ENCODE results near the gene RAB27A. TPM values are rescaled to one million over a fixed set of nuclear protein-coding genes. Genes with fewer than 3 reads are reported as not detected.
A peak's percentile ranks its signal among the peaks of the same experiment; 100 is the strongest.

RAB27A gene
- total and polyA plus RNA-seq, 2 of the 13 experiments (the other 11 are each of a cell fraction or from before 2014, with no cell fraction given) = 3.4 to 8.1 TPM

DNA sequence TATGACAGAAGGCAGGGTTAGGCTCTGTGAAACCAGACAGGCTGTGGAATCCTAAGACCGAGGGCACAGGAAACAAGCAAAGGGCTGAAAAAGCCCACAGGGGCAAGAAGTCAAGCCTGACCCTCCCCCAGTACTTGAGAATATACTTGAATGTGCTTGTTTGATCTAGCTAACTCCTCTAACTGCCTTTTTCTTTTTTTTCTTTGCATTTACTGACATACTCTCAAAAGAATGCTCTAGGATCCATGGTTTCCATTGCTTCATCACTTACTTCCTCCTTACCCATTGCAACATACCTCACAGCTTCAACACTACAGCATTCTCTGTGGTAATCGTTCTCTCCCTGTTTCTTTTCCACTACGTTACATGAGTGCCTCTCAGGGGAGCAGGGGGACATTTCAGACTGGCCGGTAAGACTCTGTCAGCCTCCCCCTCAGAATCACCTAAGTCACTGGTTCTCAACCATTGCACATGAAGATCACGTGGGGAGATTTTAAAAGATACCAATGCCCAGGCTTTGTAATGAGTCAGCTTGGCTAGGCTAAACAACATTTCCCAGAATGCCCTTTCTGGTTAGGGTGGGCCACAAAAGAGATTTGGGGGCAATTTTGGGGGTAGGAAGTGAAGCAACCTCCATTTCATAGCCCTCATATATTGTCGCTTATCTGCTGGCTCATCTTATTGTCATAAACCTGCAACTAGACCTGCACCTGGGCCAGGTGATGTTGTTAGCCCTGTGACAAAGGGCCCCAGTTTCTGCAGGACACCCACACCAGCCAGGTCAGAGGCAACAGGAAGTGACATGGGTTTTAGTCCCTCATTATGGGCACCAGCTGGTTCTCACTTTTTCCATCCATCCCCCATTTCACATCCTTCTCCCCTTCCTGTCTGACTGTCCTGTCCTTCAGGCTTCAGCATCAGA is 68.3 kb downstream of the RAB27A start (continued):
- TF ChIP-seq, protein P1, sequence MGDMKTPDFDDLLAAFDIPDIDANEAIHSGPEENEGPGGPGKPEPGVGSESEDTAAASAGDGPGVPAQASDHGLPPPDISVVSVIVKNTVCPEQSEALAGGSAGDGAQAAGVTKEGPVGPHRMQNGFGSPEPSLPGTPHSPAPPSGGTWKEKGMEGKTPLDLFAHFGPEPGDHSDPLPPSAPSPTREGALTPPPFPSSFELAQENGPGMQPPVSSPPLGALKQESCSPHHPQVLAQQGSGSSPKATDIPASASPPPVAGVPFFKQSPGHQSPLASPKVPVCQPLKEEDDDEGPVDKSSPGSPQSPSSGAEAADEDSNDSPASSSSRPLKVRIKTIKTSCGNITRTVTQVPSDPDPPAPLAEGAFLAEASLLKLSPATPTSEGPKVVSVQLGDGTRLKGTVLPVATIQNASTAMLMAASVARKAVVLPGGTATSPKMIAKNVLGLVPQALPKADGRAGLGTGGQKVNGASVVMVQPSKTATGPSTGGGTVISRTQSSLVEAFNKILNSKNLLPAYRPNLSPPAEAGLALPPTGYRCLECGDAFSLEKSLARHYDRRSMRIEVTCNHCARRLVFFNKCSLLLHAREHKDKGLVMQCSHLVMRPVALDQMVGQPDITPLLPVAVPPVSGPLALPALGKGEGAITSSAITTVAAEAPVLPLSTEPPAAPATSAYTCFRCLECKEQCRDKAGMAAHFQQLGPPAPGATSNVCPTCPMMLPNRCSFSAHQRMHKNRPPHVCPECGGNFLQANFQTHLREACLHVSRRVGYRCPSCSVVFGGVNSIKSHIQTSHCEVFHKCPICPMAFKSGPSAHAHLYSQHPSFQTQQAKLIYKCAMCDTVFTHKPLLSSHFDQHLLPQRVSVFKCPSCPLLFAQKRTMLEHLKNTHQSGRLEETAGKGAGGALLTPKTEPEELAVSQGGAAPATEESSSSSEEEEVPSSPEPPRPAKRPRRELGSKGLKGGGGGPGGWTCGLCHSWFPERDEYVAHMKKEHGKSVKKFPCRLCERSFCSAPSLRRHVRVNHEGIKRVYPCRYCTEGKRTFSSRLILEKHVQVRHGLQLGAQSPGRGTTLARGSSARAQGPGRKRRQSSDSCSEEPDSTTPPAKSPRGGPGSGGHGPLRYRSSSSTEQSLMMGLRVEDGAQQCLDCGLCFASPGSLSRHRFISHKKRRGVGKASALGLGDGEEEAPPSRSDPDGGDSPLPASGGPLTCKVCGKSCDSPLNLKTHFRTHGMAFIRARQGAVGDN (CRISPR knock-in tag; IDR thresholded peaks at IDR 0.05) = no peak
- TF ChIP-seq, protein P2, sequence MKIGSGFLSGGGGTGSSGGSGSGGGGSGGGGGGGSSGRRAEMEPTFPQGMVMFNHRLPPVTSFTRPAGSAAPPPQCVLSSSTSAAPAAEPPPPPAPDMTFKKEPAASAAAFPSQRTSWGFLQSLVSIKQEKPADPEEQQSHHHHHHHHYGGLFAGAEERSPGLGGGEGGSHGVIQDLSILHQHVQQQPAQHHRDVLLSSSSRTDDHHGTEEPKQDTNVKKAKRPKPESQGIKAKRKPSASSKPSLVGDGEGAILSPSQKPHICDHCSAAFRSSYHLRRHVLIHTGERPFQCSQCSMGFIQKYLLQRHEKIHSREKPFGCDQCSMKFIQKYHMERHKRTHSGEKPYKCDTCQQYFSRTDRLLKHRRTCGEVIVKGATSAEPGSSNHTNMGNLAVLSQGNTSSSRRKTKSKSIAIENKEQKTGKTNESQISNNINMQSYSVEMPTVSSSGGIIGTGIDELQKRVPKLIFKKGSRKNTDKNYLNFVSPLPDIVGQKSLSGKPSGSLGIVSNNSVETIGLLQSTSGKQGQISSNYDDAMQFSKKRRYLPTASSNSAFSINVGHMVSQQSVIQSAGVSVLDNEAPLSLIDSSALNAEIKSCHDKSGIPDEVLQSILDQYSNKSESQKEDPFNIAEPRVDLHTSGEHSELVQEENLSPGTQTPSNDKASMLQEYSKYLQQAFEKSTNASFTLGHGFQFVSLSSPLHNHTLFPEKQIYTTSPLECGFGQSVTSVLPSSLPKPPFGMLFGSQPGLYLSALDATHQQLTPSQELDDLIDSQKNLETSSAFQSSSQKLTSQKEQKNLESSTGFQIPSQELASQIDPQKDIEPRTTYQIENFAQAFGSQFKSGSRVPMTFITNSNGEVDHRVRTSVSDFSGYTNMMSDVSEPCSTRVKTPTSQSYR (CRISPR knock-in tag; IDR thresholded peaks at IDR 0.05; ENCODE audit: borderline replicate concordance) = no peak; the same call in 1 of the 2 replicates
- TF ChIP-seq SSRP1 (CRISPR knock-in tag; IDR thresholded peaks at IDR 0.05) = 0 out of 2 replicates have a peak, but pooled peaks have one; percentile 67
- TF ChIP-seq ISX (CRISPR knock-in tag; conservative IDR thresholded peaks at IDR 0.05) = no peak
- TF ChIP-seq WIZ (CRISPR knock-in tag; IDR thresholded peaks at IDR 0.05) = no peak
- TF ChIP-seq KDM1A (CRISPR knock-in tag; IDR thresholded peaks at IDR 0.05) = peak; percentile 43; the same call in 1 of the 2 replicates
- TF ChIP-seq KDM4B (CRISPR knock-in tag; IDR thresholded peaks at IDR 0.05) = no peak
- TF ChIP-seq GATAD2A (CRISPR knock-in tag; IDR thresholded peaks at IDR 0.05) = peak; percentile 90
- TF ChIP-seq, protein P3, sequence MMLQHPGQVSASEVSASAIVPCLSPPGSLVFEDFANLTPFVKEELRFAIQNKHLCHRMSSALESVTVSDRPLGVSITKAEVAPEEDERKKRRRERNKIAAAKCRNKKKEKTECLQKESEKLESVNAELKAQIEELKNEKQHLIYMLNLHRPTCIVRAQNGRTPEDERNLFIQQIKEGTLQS (CRISPR knock-in tag; IDR thresholded peaks at IDR 0.05) = peak; percentile 72
- no peak for TF ChIP-seq ZSCAN25 (CRISPR knock-in tag; IDR thresholded peaks at IDR 0.05)
- TF ChIP-seq AKAP8 (CRISPR knock-in tag; IDR thresholded peaks at IDR 0.05) = no peak
- TF ChIP-seq, protein P4, sequence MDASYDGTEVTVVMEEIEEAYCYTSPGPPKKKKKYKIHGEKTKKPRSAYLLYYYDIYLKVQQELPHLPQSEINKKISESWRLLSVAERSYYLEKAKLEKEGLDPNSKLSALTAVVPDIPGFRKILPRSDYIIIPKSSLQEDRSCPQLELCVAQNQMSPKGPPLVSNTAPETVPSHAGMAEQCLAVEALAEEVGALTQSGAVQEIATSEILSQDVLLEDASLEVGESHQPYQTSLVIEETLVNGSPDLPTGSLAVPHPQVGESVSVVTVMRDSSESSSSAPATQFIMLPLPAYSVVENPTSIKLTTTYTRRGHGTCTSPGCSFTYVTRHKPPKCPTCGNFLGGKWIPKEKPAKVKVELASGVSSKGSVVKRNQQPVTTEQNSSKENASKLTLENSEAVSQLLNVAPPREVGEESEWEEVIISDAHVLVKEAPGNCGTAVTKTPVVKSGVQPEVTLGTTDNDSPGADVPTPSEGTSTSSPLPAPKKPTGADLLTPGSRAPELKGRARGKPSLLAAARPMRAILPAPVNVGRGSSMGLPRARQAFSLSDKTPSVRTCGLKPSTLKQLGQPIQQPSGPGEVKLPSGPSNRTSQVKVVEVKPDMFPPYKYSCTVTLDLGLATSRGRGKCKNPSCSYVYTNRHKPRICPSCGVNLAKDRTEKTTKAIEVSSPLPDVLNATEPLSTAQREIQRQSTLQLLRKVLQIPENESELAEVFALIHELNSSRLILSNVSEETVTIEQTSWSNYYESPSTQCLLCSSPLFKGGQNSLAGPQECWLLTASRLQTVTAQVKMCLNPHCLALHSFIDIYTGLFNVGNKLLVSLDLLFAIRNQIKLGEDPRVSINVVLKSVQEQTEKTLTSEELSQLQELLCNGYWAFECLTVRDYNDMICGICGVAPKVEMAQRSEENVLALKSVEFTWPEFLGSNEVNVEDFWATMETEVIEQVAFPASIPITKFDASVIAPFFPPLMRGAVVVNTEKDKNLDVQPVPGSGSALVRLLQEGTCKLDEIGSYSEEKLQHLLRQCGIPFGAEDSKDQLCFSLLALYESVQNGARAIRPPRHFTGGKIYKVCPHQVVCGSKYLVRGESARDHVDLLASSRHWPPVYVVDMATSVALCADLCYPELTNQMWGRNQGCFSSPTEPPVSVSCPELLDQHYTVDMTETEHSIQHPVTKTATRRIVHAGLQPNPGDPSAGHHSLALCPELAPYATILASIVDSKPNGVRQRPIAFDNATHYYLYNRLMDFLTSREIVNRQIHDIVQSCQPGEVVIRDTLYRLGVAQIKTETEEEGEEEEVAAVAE (CRISPR knock-in tag; IDR thresholded peaks at IDR 0.05; ENCODE audit: borderline replicate concordance) = peak; percentile 30; the same call in 1 of the 2 replicates
- TF ChIP-seq ZNF841 (CRISPR knock-in tag; IDR thresholded peaks at IDR 0.05; ENCODE audit: borderline replicate concordance) = no peak
- TF ChIP-seq, protein P5, sequence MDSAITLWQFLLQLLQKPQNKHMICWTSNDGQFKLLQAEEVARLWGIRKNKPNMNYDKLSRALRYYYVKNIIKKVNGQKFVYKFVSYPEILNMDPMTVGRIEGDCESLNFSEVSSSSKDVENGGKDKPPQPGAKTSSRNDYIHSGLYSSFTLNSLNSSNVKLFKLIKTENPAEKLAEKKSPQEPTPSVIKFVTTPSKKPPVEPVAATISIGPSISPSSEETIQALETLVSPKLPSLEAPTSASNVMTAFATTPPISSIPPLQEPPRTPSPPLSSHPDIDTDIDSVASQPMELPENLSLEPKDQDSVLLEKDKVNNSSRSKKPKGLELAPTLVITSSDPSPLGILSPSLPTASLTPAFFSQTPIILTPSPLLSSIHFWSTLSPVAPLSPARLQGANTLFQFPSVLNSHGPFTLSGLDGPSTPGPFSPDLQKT (CRISPR knock-in tag; IDR thresholded peaks at IDR 0.05; ENCODE audit: borderline replicate concordance) = no peak
- no peak for TF ChIP-seq SRF (IDR thresholded peaks at IDR 0.05; ENCODE audit: low read depth, low read length)
